GM10248 (cell line): ENCODE data around the gene WDR4.
"Not testable (repeated sequence)": the region's sequence is repeated elsewhere in the genome, so short reads cannot be mapped to it uniquely, and the experiment has no call there.

Experiments used
- CTCF ChIA-PET: fragments of 300-600 bp; sonication (Branson Sonifier 250); formaldehyde crosslinking; extraction: SDS; loops from one replicate; lab custom pipeline; 2021; ENCODE audit warnings: antibody characterized with exemption; lab: Yijun Ruan, JAX
- POLR2A ChIA-PET: fragments of 350-650 bp; sonication (Branson Sonifier 250); formaldehyde crosslinking; extraction: SDS; loops from one replicate; lab custom pipeline; 2020; ENCODE audit warnings: antibody characterized with exemption; lab: Yijun Ruan, JAX
- DNase-seq: peaks from one replicate; pipeline ENCODE4 v3.0.0; 2012; ENCODE audit errors: extremely low spot score
- CTCF ChIP-seq: IDR thresholded peaks from 2 replicates; pipeline ENCODE4 v1.5.1; 2012; ENCODE audit warnings: mild to moderate bottlenecking, low read depth; ENCODE audit errors: extremely low read depth, missing control alignments, control extremely low read depth

Gene WDR4

DNA sequence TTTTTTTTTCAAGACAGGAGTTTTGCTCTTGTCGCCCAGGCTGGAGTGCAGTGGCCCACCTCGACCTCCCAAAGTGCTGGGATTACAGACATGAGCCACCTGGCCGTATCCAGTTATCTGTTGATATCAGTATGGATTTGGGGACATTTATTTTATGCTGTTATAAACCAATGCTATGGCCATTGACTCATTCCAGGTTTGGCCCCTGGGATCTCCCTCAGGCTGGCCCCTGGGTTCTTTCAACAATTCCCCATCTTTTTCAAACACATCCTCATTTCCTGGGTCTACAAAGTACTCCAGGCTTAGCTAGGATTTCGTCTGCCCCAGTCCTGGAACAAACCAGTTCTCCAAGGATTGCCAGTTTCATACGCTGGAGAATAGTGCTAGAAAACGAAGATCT is 44.1 kb downstream of the WDR4 start:
- POLR2A ChIA-PET = no interaction called here
- CTCF ChIA-PET = interaction anchor here (1.0 kb wide), 1 partner anchor 242 kb away, joined by 5 read pairs; no protein-coding TSS in a partner anchor
- no peak for TF ChIP-seq CTCF
- no peak for DNase-seq

DNA sequence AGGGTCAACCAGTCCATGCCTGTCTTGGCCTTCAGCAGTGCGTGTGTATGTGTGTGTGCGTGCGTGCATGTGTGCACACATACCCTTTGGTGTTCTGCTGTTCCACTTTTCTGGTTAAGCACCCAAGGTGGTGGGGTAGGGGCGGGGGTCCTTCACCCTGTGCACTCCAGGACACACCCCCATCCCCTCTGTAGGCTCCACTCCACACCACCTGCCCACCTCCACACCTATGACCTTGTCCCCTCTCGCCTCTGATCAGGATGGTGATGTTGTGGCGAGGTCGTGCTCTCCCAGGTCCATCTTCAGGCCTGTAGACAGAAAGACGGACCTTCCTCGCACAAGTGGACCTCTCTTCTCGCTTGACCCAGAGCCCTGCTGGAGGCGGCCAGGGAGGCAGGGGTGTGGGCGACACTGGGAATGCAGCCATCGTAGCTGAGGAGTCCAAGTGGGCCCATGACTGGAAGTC is 44.6 kb downstream of the WDR4 start:
- ChIA-PET CTCF (interaction anchor here (1.0 kb wide), 1 partner anchor 241 kb away, joined by 5 read pairs; no protein-coding TSS in a partner anchor), POLR2A (no interaction called here)
- no peak for TF ChIP-seq CTCF
- DNase-seq = no peak

- no peak for TF ChIP-seq CTCF
- no peak for DNase-seq
- ChIA-PET POLR2A (no interaction called here), CTCF (no interaction called here)
Observed at GRCh38 chr21:42833859-42834725, 45.2 kb downstream of the WDR4 start.

DNA sequence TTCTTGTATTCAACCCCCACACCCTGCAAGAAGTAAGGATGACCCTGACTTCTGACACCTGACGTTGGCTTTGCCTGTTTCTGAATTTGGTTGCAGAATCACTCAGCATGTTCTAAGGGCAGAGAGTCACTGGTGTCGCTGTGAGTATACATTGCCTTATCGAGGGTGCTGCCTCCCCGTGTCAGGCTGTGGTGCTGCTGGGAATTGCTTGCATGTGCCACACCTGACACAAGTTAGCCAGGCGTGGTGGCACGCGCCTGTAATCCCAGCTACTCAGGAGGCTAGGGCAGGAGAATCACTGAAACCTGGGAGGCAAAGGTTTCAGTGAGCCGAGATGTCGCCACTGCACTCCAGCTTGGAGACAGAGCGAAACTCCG is 45.9 kb downstream of the WDR4 start:
- ChIA-PET CTCF (no interaction called here), POLR2A (no interaction called here)
- TF ChIP-seq CTCF = peak; percentile 51
- peak; percentile 67 for DNase-seq

DNA sequence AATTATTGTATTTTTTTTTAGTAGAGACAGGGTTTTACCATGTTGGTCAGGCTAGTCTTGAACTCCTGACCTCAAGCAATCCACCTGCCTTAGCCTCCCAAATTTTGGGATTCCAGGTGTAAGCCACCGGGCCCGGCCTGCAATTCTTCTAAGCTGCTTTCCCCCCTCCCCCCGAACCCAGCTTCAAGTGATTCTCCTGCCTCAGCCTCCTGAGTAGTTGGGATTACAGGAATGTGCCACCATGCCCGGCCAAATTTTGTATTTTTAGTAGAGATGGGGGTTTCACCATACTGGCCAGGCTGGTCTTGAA is 47.1 kb downstream of the WDR4 start:
- CTCF ChIA-PET, DNase-seq: not testable (repeated sequence)
- POLR2A ChIA-PET = interaction anchor here (0.5 kb wide), 1 partner anchor 1349 kb away, joined by 3 read pairs; no protein-coding TSS in a partner anchor

DNA sequence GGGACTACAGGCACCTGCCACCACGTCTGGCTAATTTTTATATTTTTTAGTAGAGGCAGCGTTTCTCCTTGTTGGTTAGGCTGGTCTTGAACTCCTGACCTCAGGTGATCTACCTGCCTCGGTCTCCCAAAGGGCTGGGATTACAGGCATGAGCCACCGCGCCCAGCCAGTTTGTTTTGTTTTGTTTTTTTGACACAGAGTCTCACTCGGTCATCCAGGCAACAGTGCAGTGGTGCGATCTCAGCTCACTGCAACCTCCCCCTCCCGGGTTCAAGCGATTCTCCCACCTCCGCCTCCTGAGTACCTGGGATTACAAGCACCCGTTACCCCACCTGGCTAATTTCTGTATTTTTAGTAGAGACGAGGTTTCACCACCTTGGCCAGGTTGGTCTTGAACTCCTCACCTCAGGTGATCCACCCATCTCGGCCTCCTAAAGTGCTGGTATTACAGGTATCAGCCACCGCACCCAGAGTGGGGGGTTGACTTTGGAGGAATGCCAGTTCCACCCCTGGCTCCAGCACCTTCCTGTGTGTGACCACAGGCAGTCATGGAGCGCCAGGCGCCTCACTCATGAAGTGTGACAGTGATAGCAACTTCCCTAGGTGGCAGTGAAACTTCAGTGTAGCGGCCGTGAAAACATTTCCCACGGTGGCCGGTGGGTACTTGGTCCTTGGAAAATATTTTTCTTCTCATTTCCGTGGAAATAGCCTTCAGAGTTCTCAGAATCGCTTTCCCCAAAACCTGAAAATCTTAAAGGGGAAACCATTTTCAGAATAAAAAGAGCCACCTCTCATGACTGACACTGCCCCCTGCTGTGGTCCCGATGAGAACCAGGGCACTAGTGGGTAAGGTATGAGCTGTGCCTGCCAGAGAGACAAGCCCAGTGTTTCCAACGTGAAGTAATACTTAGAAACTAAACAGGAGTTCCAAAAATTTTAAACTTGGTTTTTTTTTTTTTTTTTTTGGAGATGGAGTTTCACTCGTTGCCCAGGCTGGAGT is 48.6 kb downstream of the WDR4 start:
- no peak for DNase-seq
- ChIA-PET POLR2A (no interaction called here), CTCF (no interaction called here)
- no peak for TF ChIP-seq CTCF

DNA sequence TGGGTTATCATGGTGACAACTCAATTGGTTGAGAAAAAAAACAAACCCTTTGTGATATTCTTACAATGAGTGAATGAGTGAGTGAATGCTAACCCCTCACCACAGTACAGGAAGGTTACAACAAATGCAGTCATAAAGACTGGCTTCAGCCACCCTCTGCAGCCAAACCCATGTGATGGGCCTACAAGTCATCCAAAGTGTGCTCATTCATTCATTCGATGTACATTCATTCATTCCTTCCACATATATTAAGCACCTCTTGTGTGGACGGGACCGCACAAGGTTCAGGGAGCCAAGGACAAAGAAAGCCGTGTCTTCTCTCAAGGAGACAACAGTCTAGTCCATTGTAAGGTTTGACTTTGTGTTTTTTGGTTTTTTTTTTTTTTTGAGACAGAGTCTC is 49.4 kb downstream of the WDR4 start:
- ChIA-PET CTCF (no interaction called here), POLR2A (no interaction called here)
- no peak for DNase-seq
- TF ChIP-seq CTCF = no peak
